Adrenal gland (tissue), 5 donors: Measurements from ENCODE around the gene APLP2.

Source experiments
- POLR2A ChIP-seq, 2 donors: fragments of 450-650 bp; IDR thresholded peaks; one replicate each; pipeline ENCODE4 v1.6.1; 2017; ENCODE audit warnings: antibody characterized with exemption in 2 of 2, mild to moderate bottlenecking in 2 of 2, moderate library complexity in 1 of 2
- TF ChIP-seq, protein P1 (sequence below), 6 experiments: fragments of 450-650 bp in 4 of 6; fragments of 200-600 bp in 2 of 6; sonication (generic) in 1 of 6; IDR thresholded peaks; 1 replicate in 5 of 6; 2 replicates in 1 of 6; pipeline versions ENCODE4 v1.5.1 to v1.8.0; 2016 to 2021; ENCODE audit warnings: antibody characterized with exemption in 6 of 6, mild to moderate bottlenecking in 2 of 6, moderate library complexity in 1 of 6
- donor health status: DM: no; HTN: no; CAD: no.

DNA sequence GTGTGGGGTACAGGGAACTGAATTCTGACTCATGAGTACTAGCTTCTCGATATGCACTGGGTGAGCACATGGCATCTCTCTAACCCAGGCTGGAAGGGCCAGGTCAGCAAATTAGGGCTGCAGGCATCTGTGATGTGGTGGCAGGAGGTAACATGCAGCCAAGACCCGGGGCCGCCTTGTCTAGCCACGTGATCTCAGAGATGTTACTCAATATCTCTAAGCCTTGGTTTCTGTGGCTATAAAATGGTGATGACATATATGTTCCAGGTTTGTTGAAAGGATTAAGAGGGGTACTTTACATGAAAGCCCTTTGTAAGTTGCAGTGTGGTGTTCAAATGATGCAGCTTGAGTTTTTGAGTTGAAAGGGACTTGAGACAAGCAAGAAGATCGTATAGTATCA, 93.0 kb downstream of the APLP2 start:
- TF ChIP-seq, protein P1, sequence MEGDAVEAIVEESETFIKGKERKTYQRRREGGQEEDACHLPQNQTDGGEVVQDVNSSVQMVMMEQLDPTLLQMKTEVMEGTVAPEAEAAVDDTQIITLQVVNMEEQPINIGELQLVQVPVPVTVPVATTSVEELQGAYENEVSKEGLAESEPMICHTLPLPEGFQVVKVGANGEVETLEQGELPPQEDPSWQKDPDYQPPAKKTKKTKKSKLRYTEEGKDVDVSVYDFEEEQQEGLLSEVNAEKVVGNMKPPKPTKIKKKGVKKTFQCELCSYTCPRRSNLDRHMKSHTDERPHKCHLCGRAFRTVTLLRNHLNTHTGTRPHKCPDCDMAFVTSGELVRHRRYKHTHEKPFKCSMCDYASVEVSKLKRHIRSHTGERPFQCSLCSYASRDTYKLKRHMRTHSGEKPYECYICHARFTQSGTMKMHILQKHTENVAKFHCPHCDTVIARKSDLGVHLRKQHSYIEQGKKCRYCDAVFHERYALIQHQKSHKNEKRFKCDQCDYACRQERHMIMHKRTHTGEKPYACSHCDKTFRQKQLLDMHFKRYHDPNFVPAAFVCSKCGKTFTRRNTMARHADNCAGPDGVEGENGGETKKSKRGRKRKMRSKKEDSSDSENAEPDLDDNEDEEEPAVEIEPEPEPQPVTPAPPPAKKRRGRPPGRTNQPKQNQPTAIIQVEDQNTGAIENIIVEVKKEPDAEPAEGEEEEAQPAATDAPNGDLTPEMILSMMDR (IDR thresholded peaks at IDR 0.05): no peak
- no peak for TF ChIP-seq POLR2A (IDR thresholded peaks at IDR 0.05)
